WTC11 (cell line): ENCODE results near the gene ZFYVE16. TPM values are rescaled to one million over a fixed set of nuclear protein-coding genes. Genes with fewer than 3 reads are reported as not detected.

Source experiments
- ATAC-seq: fragments of 200-7000 bp; cut with Tn5 transposase; 2 replicates; pipeline ENCODE4 v1.10.0; 2021; ENCODE audit warnings: mild to moderate bottlenecking, moderate library complexity
- CTCF ChIA-PET: fragments of 300-600 bp; sonication (Branson Sonifier 250); formaldehyde crosslinking; loops from one replicate; lab custom pipeline; 2021; ENCODE audit warnings: antibody characterized with exemption; lab: Charles Lee
- POLR2A ChIA-PET: fragments of 350-600 bp; sonication (Branson Sonifier 250); formaldehyde crosslinking; loops from one replicate; lab custom pipeline; 2021; ENCODE audit warnings: antibody characterized with exemption; lab: Charles Lee
- DNase-seq: peaks from one replicate; pipeline ENCODE4 v3.0.0; 2021; ENCODE audit warnings: low spot score
- H3K27ac Mint-ChIP-seq: 2 replicates; pipeline ENCODE4 v1.8.0; 2021; ENCODE audit warnings: mixed read lengths
- H3K27me3 Mint-ChIP-seq: 2 replicates; pipeline ENCODE4 v1.8.0; 2021; ENCODE audit warnings: low read depth, mild to moderate bottlenecking, moderate library complexity, mixed read lengths
- H3K36me3 Mint-ChIP-seq: 2 replicates; pipeline ENCODE4 v1.8.0; 2021; ENCODE audit warnings: mixed read lengths
- H3K4me1 Mint-ChIP-seq: 2 replicates; pipeline ENCODE4 v1.8.0; 2022; ENCODE audit warnings: mixed read lengths
- H3K4me3 Mint-ChIP-seq: 2 replicates; pipeline ENCODE4 v1.8.0; 2021; ENCODE audit warnings: mild to moderate bottlenecking, moderate library complexity, mixed read lengths
- H3K9me3 Mint-ChIP-seq: 2 replicates; pipeline ENCODE4 v1.8.0; 2021; ENCODE audit warnings: mixed read lengths
- CBFB ChIP-seq: sonication (generic); formaldehyde crosslinking; IDR thresholded peaks from 2 replicates; pipeline ENCODE4 v1.8.1; 2022; ENCODE audit warnings: mild to moderate bottlenecking, low read depth, missing genetic modification reagents
- CDX4 ChIP-seq: fragments of 250-450 bp; sonication (Bioruptor Pico); IDR thresholded peaks from 2 replicates; pipeline ENCODE4 v1.9.0; 2021; ENCODE audit warnings: moderate library complexity, mild to moderate bottlenecking, inconsistent platforms, borderline replicate concordance
- CREB1 ChIP-seq: sonication (generic); formaldehyde crosslinking; IDR thresholded peaks from 2 replicates; pipeline ENCODE4 v1.8.0; 2023; ENCODE audit warnings: mild to moderate bottlenecking, missing genetic modification reagents
- CTCF ChIP-seq: fragments of 200-600 bp; IDR thresholded peaks from 2 replicates; pipeline ENCODE4 v1.8.0; 2022; ENCODE audit warnings: antibody characterized with exemption
- E2F4 ChIP-seq: sonication (generic); formaldehyde crosslinking; IDR thresholded peaks from 2 replicates; pipeline ENCODE4 v1.8.1; 2022; ENCODE audit warnings: low read depth, mild to moderate bottlenecking, moderate library complexity, missing genetic modification reagents, borderline replicate concordance
- ERG ChIP-seq: fragments of 250-450 bp; sonication (Bioruptor Pico); IDR thresholded peaks from 2 replicates; pipeline ENCODE4 v1.8.0; 2021; ENCODE audit warnings: mild to moderate bottlenecking
- FOXK1 ChIP-seq: sonication (generic); formaldehyde crosslinking; IDR thresholded peaks from 2 replicates; pipeline ENCODE4 v1.8.0; 2022; ENCODE audit warnings: mild to moderate bottlenecking, moderate library complexity, missing genetic modification reagents
- GABPB1 ChIP-seq: sonication (generic); formaldehyde crosslinking; IDR thresholded peaks from 2 replicates; pipeline ENCODE4 v1.8.1; 2023; ENCODE audit warnings: mild to moderate bottlenecking, missing genetic modification reagents
- GRHL2 ChIP-seq: fragments of 250-450 bp; sonication (Bioruptor Pico); IDR thresholded peaks from 2 replicates; pipeline ENCODE4 v1.8.0; 2022; ENCODE audit warnings: mild to moderate bottlenecking, moderate library complexity; ENCODE audit not compliant: insufficient replicate concordance, severe bottlenecking
- GTF2I ChIP-seq: fragments of 250-450 bp; sonication (Bioruptor Pico); conservative IDR thresholded peaks from 2 replicates; pipeline ENCODE4 v1.4.0; 2021; ENCODE audit warnings: mild to moderate bottlenecking
- HMGA2 ChIP-seq: fragments of 250-450 bp; sonication (Bioruptor Pico); IDR thresholded peaks from 2 replicates; pipeline ENCODE4 v1.4.0; 2021; ENCODE audit warnings: mild to moderate bottlenecking, moderate library complexity
- JAZF1 ChIP-seq: fragments of 250-450 bp; sonication (Bioruptor Pico); IDR thresholded peaks from 2 replicates; pipeline ENCODE4 v1.9.0; 2021; ENCODE audit warnings: moderate library complexity, mild to moderate bottlenecking, inconsistent platforms
- OVOL2 ChIP-seq: fragments of 250-450 bp; sonication (Bioruptor Pico); IDR thresholded peaks from 2 replicates; pipeline ENCODE4 v1.9.0; 2021; ENCODE audit warnings: mild to moderate bottlenecking, borderline replicate concordance
- PREB ChIP-seq: sonication (generic); formaldehyde crosslinking; IDR thresholded peaks from 2 replicates; pipeline ENCODE4 v1.8.1; 2022; ENCODE audit warnings: mild to moderate bottlenecking, missing genetic modification reagents, moderate library complexity, borderline replicate concordance
- SMAD3 ChIP-seq: sonication (generic); formaldehyde crosslinking; IDR thresholded peaks from 2 replicates; pipeline ENCODE4 v1.8.0; 2022; ENCODE audit warnings: missing genetic modification reagents, mild to moderate bottlenecking, borderline replicate concordance
- SOX15 ChIP-seq: fragments of 250-450 bp; sonication (Bioruptor Pico); IDR thresholded peaks from 2 replicates; pipeline ENCODE4 v1.9.0; 2021; ENCODE audit warnings: mild to moderate bottlenecking
- TCF7 ChIP-seq: sonication (generic); formaldehyde crosslinking; IDR thresholded peaks from 2 replicates; pipeline ENCODE4 v1.8.0; 2022; ENCODE audit warnings: mild to moderate bottlenecking, low read depth, missing genetic modification reagents, moderate library complexity
- ZMAT4 ChIP-seq: fragments of 250-450 bp; sonication (Bioruptor Pico); IDR thresholded peaks from 2 replicates; pipeline ENCODE4 v1.9.0; 2021; ENCODE audit warnings: mild to moderate bottlenecking
- ZNF317 ChIP-seq: sonication (generic); formaldehyde crosslinking; IDR thresholded peaks from 2 replicates; pipeline ENCODE4 v1.8.1; 2023; ENCODE audit warnings: low read depth, mild to moderate bottlenecking, moderate library complexity, missing genetic modification reagents, borderline replicate concordance
- ZNF396 ChIP-seq: fragments of 250-450 bp; sonication (Bioruptor Pico); IDR thresholded peaks from 2 replicates; pipeline ENCODE4 v1.8.0; 2021; ENCODE audit warnings: mild to moderate bottlenecking, moderate library complexity, borderline replicate concordance
- total RNA-seq: library from RNA; stranded (reverse); gene quantifications from 3 replicates; pipeline ENCODE4 v1.2.3, GENCODE V29; 2021
- TF ChIP-seq, protein P1 (sequence below): sonication (generic); formaldehyde crosslinking; IDR thresholded peaks from 2 replicates; pipeline ENCODE4 v1.8.1; 2023; ENCODE audit warnings: mild to moderate bottlenecking, missing genetic modification reagents

The ZFYVE16 gene
- total RNA-seq, 1 experiment from 2014 or later, result 25.3 TPM

GRCh38 chr5:80370390-80370789 is 37.5 kb upstream of the ZFYVE16 start:
- POLR2A ChIA-PET, result no interaction called here
- ATAC-seq, result no peak
- H3K27me3 Mint-ChIP-seq, result no peaks in the 10 kb centered on the region
- H3K4me3 Mint-ChIP-seq, result no peak overlapping the region
- no peak overlapping the region for H3K27ac Mint-ChIP-seq
- H3K4me1 Mint-ChIP-seq, result peaks cover 4% of the 10 kb centered on the region
- TF ChIP-seq ERG (CRISPR knock-in tag), result no peak
- no peak for TF ChIP-seq CDX4 (CRISPR knock-in tag)
- TF ChIP-seq CTCF, result no peak
- TF ChIP-seq ZNF396 (CRISPR knock-in tag), result no peak
- TF ChIP-seq CREB1, result no peak
- TF ChIP-seq PREB (CRISPR knock-in tag), result no peak
- no peak for TF ChIP-seq ZNF317
- TF ChIP-seq GRHL2, result no peak
- TF ChIP-seq, protein P1, sequence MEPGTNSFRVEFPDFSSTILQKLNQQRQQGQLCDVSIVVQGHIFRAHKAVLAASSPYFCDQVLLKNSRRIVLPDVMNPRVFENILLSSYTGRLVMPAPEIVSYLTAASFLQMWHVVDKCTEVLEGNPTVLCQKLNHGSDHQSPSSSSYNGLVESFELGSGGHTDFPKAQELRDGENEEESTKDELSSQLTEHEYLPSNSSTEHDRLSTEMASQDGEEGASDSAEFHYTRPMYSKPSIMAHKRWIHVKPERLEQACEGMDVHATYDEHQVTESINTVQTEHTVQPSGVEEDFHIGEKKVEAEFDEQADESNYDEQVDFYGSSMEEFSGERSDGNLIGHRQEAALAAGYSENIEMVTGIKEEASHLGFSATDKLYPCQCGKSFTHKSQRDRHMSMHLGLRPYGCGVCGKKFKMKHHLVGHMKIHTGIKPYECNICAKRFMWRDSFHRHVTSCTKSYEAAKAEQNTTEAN (CRISPR knock-in tag), result no peak
- TF ChIP-seq GABPB1 (CRISPR knock-in tag), result no peak
- no peak for TF ChIP-seq GTF2I
- no peak for TF ChIP-seq SOX15 (CRISPR knock-in tag)
- TF ChIP-seq CBFB (CRISPR knock-in tag), result no peak
- TF ChIP-seq JAZF1 (CRISPR knock-in tag), result no peak
- TF ChIP-seq FOXK1 (CRISPR knock-in tag), result no peak
- TF ChIP-seq ZMAT4 (CRISPR knock-in tag), result no peak
- no peak for TF ChIP-seq TCF7
- no peak for TF ChIP-seq SMAD3
- TF ChIP-seq OVOL2 (CRISPR knock-in tag), result no peak
- TF ChIP-seq, all 79 proteins: peak for 0
- Mint-ChIP-seq H3K36me3 (peaks cover 9% of the 10 kb centered on the region; the same call in 1 of the 2 replicates), H3K9me3 (peaks cover 13% of the 10 kb centered on the region)
- no peak for DNase-seq
- CTCF ChIA-PET, result no interaction called here

GRCh38 chr5:80372780-80373179 is 35.1 kb upstream of the ZFYVE16 start:
- peaks cover 13% of the 10 kb centered on the region for H3K9me3 Mint-ChIP-seq
- peaks cover 9% of the 10 kb centered on the region; the same call in 1 of the 2 replicates for H3K36me3 Mint-ChIP-seq
- CTCF ChIA-PET, result no interaction called here
- ATAC-seq (no peak), DNase-seq (no peak)
- no peak overlapping the region for H3K27ac Mint-ChIP-seq
- peaks cover 4% of the 10 kb centered on the region for H3K4me1 Mint-ChIP-seq
- no peak for TF ChIP-seq E2F4
- TF ChIP-seq GRHL2, result no peak
- TF ChIP-seq HMGA2 (CRISPR knock-in tag), result no peak
- H3K4me3 Mint-ChIP-seq, result no peak overlapping the region
- H3K27me3 Mint-ChIP-seq, result no peaks in the 10 kb centered on the region
- POLR2A ChIA-PET, result no interaction called here
